Loucy (cell line): Measurements from ENCODE around the gene C1orf105.

Source experiments
- H2AFZ ChIP-seq: fragments of 200-600 bp; sonication (generic); 2 replicates; pipeline ENCODE4 v1.6.0; 2016; ENCODE audit warnings: antibody characterized with exemption, mild to moderate bottlenecking, low read length, moderate library complexity
- H3F3A ChIP-seq: fragments of 200-600 bp; 2 replicates; pipeline ENCODE4 v1.6.0; 2016; ENCODE audit warnings: antibody characterized with exemption, low read depth, mild to moderate bottlenecking
- H3K27me3 ChIP-seq: fragments of 200-600 bp; sonication (generic); 2 replicates; pipeline ENCODE4 v1.6.1; 2014; ENCODE audit warnings: low read length, mild to moderate bottlenecking; ENCODE audit not compliant: insufficient read depth, poor library complexity, severe bottlenecking
- H3K36me3 ChIP-seq: fragments of 200-600 bp; sonication (generic); 2 replicates; pipeline ENCODE4 v1.6.1; 2016; ENCODE audit warnings: low read length; ENCODE audit not compliant: insufficient read depth
- H3K4me1 ChIP-seq: fragments of 200-600 bp; sonication (generic); 2 replicates; pipeline ENCODE4 v1.5.1; 2014; ENCODE audit warnings: low read length, mild to moderate bottlenecking; ENCODE audit not compliant: insufficient read depth, poor library complexity, severe bottlenecking
- H3K4me2 ChIP-seq: fragments of 200-600 bp; sonication (generic); 2 replicates; pipeline ENCODE4 v1.6.0; 2014; ENCODE audit warnings: antibody characterized with exemption, low read length, low read depth, mild to moderate bottlenecking; ENCODE audit not compliant: poor library complexity, severe bottlenecking
- H3K4me3 ChIP-seq: fragments of 200-600 bp; sonication (generic); 2 replicates; pipeline ENCODE4 v1.5.1; 2014; ENCODE audit warnings: low read length, mild to moderate bottlenecking, mixed read lengths; ENCODE audit not compliant: poor library complexity, severe bottlenecking
- H3K79me2 ChIP-seq: fragments of 200-600 bp; sonication (generic); 2 replicates; pipeline ENCODE4 v1.6.1; 2014; ENCODE audit warnings: low read length; ENCODE audit not compliant: insufficient read depth
- H3K9ac ChIP-seq: fragments of 200-600 bp; sonication (generic); 2 replicates; pipeline ENCODE4 v1.6.0; 2014; ENCODE audit warnings: mild to moderate bottlenecking, low read depth, low read length, moderate library complexity; ENCODE audit not compliant: poor library complexity, severe bottlenecking
- H3K9me2 ChIP-seq: fragments of 200-600 bp; sonication (generic); replicated peaks from 2 replicates; pipeline ENCODE4 v1.6.1; 2016; ENCODE audit warnings: low read depth, low read length, mixed read lengths
- H3K9me3 ChIP-seq: fragments of 200-600 bp; sonication (generic); 2 replicates; pipeline ENCODE4 v1.6.1; 2014; ENCODE audit warnings: mild to moderate bottlenecking, antibody characterized with exemption, low read length, low read depth; ENCODE audit not compliant: insufficient read depth
- H4K20me1 ChIP-seq: fragments of 200-600 bp; sonication (generic); 2 replicates; pipeline ENCODE4 v1.6.0; 2014; ENCODE audit warnings: antibody characterized with exemption, low read length, mild to moderate bottlenecking; ENCODE audit not compliant: insufficient read depth, poor library complexity, severe bottlenecking
- EZH2phosphoT487 ChIP-seq: fragments of 200-600 bp; IDR thresholded peaks from 2 replicates; pipeline ENCODE4 v1.6.1; 2018; ENCODE audit warnings: antibody characterized with exemption, mild to moderate bottlenecking, moderate library complexity, borderline replicate concordance
- TF ChIP-seq, protein P1 (sequence below): fragments of 200-600 bp; sonication (generic); conservative IDR thresholded peaks from 2 replicates; pipeline ENCODE4 v1.5.1; 2014; ENCODE audit warnings: mild to moderate bottlenecking, antibody characterized with exemption, low read length

Gene C1orf105

DNA sequence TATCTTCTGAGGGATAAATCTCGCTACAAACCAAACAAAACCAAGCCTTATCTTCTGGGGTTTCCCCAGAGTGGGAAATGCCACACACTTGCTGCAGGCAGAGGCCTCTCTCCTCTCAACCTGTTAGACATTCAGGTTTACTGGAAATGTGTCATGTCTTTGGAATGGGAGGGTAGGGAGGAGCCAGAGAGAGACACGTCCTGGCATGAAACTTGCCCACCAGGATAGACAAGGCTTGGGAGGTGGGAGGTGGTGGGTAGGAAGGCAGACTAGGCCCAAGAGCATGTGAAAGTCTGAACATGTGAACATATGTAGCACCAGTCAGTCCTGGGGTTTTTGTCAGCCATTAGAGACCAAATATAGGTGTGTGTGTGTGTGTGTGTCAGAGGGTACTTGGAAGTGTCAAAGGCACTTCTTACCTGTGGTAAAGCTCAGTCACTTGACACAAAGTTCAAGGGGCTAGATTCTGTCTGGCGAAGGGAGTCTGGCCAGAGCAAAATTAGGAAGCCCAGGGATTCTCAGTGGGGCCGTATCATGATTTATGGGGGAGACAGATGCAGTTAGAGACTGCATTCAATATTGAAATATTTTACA lies 55.8 kb downstream of the C1orf105 start:
- Histone ChIP-seq H3K9me2 (no peaks in the 10 kb centered on the region), H3K9me3 (no peaks in the 10 kb centered on the region), H3F3A (no peaks in the 10 kb centered on the region), H2AFZ (no peak overlapping the region), H4K20me1 (no peaks in the 10 kb centered on the region), H3K36me3 (no peaks in the 10 kb centered on the region), H3K4me3 (no peak overlapping the region), H3K9ac (no peak overlapping the region), H3K79me2 (no peaks in the 10 kb centered on the region), H3K27me3 (no peaks in the 10 kb centered on the region), H3K4me2 (no peak overlapping the region), H3K4me1 (peaks cover 23% of the 10 kb centered on the region)
- TF ChIP-seq EZH2phosphoT487: no peak
- TF ChIP-seq, protein P1, sequence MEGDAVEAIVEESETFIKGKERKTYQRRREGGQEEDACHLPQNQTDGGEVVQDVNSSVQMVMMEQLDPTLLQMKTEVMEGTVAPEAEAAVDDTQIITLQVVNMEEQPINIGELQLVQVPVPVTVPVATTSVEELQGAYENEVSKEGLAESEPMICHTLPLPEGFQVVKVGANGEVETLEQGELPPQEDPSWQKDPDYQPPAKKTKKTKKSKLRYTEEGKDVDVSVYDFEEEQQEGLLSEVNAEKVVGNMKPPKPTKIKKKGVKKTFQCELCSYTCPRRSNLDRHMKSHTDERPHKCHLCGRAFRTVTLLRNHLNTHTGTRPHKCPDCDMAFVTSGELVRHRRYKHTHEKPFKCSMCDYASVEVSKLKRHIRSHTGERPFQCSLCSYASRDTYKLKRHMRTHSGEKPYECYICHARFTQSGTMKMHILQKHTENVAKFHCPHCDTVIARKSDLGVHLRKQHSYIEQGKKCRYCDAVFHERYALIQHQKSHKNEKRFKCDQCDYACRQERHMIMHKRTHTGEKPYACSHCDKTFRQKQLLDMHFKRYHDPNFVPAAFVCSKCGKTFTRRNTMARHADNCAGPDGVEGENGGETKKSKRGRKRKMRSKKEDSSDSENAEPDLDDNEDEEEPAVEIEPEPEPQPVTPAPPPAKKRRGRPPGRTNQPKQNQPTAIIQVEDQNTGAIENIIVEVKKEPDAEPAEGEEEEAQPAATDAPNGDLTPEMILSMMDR: no peak

DNA sequence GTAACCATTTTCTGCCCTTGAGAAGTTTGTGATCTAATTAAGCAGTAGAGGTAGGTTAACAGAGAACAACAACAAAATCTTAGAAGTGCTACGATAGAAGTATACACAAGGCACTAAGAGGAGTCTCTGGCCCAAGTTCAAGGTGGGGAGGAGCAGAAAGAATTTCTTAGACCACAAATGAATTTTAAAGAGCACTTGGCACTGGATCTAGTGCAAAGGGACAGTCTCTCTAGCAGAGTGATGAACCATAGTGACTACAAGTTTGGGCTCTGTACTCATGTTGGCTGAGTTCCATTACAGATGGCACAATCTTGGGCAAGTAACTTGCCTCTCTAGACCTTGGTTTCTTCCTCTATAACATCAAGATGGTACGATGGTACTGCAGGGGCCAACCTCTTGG lies 56.7 kb downstream of the C1orf105 start:
- H2AFZ ChIP-seq: no peak overlapping the region
- H3F3A ChIP-seq: no peaks in the 10 kb centered on the region
- no peaks in the 10 kb centered on the region for H4K20me1 ChIP-seq
- TF ChIP-seq EZH2phosphoT487: no peak
- TF ChIP-seq, protein P1: no peak
- no peaks in the 10 kb centered on the region for H3K9me2 ChIP-seq
- no peak overlapping the region for H3K4me2 ChIP-seq
- peaks cover 23% of the 10 kb centered on the region for H3K4me1 ChIP-seq
- no peak overlapping the region for H3K9ac ChIP-seq
- H3K4me3 ChIP-seq: no peak overlapping the region
- no peaks in the 10 kb centered on the region for H3K79me2 ChIP-seq
- H3K9me3 ChIP-seq: no peaks in the 10 kb centered on the region
- no peaks in the 10 kb centered on the region for H3K27me3 ChIP-seq
- H3K36me3 ChIP-seq: no peaks in the 10 kb centered on the region

DNA sequence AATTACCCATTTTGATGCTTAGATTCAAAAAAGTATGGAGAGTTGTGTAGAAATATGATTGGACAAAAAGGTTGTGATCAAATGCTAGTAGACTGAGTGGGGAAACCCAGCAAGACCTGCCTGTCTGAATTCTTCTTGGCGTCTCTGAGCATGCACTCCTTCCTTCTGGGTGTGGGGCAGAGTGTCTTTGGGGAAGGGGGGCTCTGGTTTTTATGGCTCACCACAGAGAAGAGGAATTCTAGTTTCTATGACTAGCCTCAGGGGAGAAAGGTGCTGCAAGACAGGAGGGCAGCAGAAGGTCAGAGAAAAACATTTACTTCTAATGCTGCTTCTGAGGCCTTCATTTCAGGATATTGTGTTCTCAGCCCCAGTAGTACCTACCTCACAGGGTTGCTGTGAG lies 57.3 kb downstream of the C1orf105 start:
- H3K4me1 ChIP-seq: peaks cover 21% of the 10 kb centered on the region
- H3K27me3 ChIP-seq: no peaks in the 10 kb centered on the region
- no peaks in the 10 kb centered on the region for H3K36me3 ChIP-seq
- H3K4me2 ChIP-seq: no peak overlapping the region
- no peaks in the 10 kb centered on the region for H4K20me1 ChIP-seq
- H3K9ac ChIP-seq: no peak overlapping the region
- H3K79me2 ChIP-seq: no peaks in the 10 kb centered on the region
- no peaks in the 10 kb centered on the region for H3F3A ChIP-seq
- no peak overlapping the region for H3K4me3 ChIP-seq
- TF ChIP-seq, protein P1: no peak
- TF ChIP-seq EZH2phosphoT487: no peak
- no peaks in the 10 kb centered on the region for H3K9me3 ChIP-seq
- no peaks in the 10 kb centered on the region for H3K9me2 ChIP-seq
- H2AFZ ChIP-seq: no peak overlapping the region
